B cell (primary cell): Measurements from ENCODE around the gene TANC1. TPM values are rescaled to one million over a fixed set of nuclear protein-coding genes. Genes with fewer than 3 reads are reported as not detected.

Experiments
- ATAC-seq: fragments of 200-7000 bp; cut with Tn5 transposase; one replicate; pipeline ENCODE4 v1.10.0; 2021; ENCODE audit warnings: low read depth, mild to moderate bottlenecking, moderate number of reproducible peaks, moderate library complexity
- CTCF ChIA-PET: fragments of 350-600 bp; sonication (Branson Sonifier 250); formaldehyde crosslinking; loops from one replicate; lab custom pipeline; 2021; ENCODE audit warnings: antibody characterized with exemption, inconsistent platforms; lab: Charles Lee
- POLR2A ChIA-PET: fragments of 350-600 bp; sonication (Branson Sonifier 250); formaldehyde crosslinking; loops from one replicate; lab custom pipeline; 2021; ENCODE audit warnings: antibody characterized with exemption; lab: Charles Lee
- DNase-seq: peaks from one replicate; pipeline ENCODE4 v3.0.0; 2013
- H2AFZ ChIP-seq: 2 replicates; pipeline ENCODE4 v1.6.1; 2012; ENCODE audit warnings: mild to moderate bottlenecking, low read depth, low read length; ENCODE audit not compliant: insufficient read depth, poor library complexity, severe bottlenecking
- H3K27ac ChIP-seq, 2 donors: 1 replicate in 1 of 2; 2 replicates in 1 of 2; pipeline ENCODE4 v1.5.1; 2012 to 2013; ENCODE audit warnings: low read length in 2 of 2, mild to moderate bottlenecking in 2 of 2, moderate library complexity in 1 of 2
- H3K27me3 ChIP-seq, 4 experiments: fragments of 200-600 bp in 1 of 4; sonication (generic) in 1 of 4; replicated peaks in 1 of 4; 1 replicate in 2 of 4; 2 replicates in 2 of 4; pipeline versions ENCODE4 v1.6.1 to v1.7.0; 2013 to 2016; ENCODE audit warnings: low read length in 3 of 4, mild to moderate bottlenecking in 2 of 4, mixed read lengths in 1 of 4, moderate library complexity in 1 of 4; ENCODE audit not compliant: insufficient read depth in 4 of 4, control insufficient read depth in 3 of 4; ENCODE audit errors: control extremely low read depth in 1 of 4
- H3K36me3 ChIP-seq, 2 experiments: replicated peaks in 1 of 2; 1 replicate in 1 of 2; 2 replicates in 1 of 2; pipeline versions ENCODE4 v1.6.1 to v1.7.1; 2013; ENCODE audit warnings: low read length in 1 of 2; ENCODE audit not compliant: insufficient read depth in 2 of 2, control insufficient read depth in 1 of 2; ENCODE audit errors: control extremely low read depth in 1 of 2, extremely low read depth in 1 of 2
- H3K4me1 ChIP-seq, 2 donors: fragments of 200-600 bp in 1 of 2; sonication (generic) in 1 of 2; 1 replicate in 1 of 2; 2 replicates in 1 of 2; pipeline versions ENCODE4 v1.5.1 to v1.6.1; 2013 to 2017; ENCODE audit warnings: low read length in 2 of 2; ENCODE audit not compliant: control insufficient read depth in 2 of 2, insufficient read depth in 2 of 2
- H3K4me2 ChIP-seq: replicated peaks from 2 replicates; pipeline ENCODE3; 2012; ENCODE audit warnings: mild to moderate bottlenecking, low read depth, low read length; ENCODE audit not compliant: poor library complexity, severe bottlenecking
- H3K4me3 ChIP-seq, 5 experiments: fragments of 200-600 bp in 1 of 5; sonication (generic) in 1 of 5; 1 replicate in 3 of 5; 2 replicates in 2 of 5; pipeline versions ENCODE4 v1.5.1 to v1.7.0; 2011 to 2016; ENCODE audit warnings: low read length in 4 of 5, mild to moderate bottlenecking in 4 of 5, low read depth in 2 of 5, control low read depth in 1 of 5, moderate library complexity in 1 of 5; ENCODE audit not compliant: insufficient read depth in 1 of 5; ENCODE audit errors: control extremely low read depth in 1 of 5, extremely low read depth in 1 of 5
- H3K79me2 ChIP-seq: fragments of 200-600 bp; sonication (generic); one replicate; pipeline ENCODE4 v1.6.0; 2016; ENCODE audit warnings: low read length; ENCODE audit not compliant: control insufficient read depth, insufficient read depth
- H3K9ac ChIP-seq: fragments of 200-600 bp; sonication (generic); 2 replicates; pipeline ENCODE4 v1.6.1; 2017; ENCODE audit warnings: mild to moderate bottlenecking, low read length, moderate library complexity
- H3K9me3 ChIP-seq, 3 donors: one replicate each; pipeline versions ENCODE4 v1.6.1 to v1.7.1; 2013; ENCODE audit warnings: low read length in 2 of 3; ENCODE audit not compliant: control insufficient read depth in 2 of 3, insufficient read depth in 1 of 3; ENCODE audit errors: control extremely low read depth in 1 of 3
- H4K20me1 ChIP-seq: 2 replicates; pipeline ENCODE4 v1.6.0; 2012; ENCODE audit warnings: mild to moderate bottlenecking, low read length; ENCODE audit not compliant: insufficient read depth, control insufficient read depth, poor library complexity, severe bottlenecking
- H3K27ac Mint-ChIP-seq: one replicate; pipeline ENCODE4 v1.8.0; 2021; ENCODE audit warnings: mixed read lengths
- H3K27me3 Mint-ChIP-seq: one replicate; pipeline ENCODE4 v1.8.0; 2021; ENCODE audit warnings: mixed read lengths
- H3K4me1 Mint-ChIP-seq: one replicate; pipeline ENCODE4 v1.8.0; 2021; ENCODE audit warnings: mixed read lengths
- H3K4me3 Mint-ChIP-seq: one replicate; pipeline ENCODE4 v1.8.0; 2021; ENCODE audit warnings: mixed read lengths
- H3K9me3 Mint-ChIP-seq: one replicate; pipeline ENCODE4 v1.8.0; 2022; ENCODE audit warnings: mixed read lengths; ENCODE audit not compliant: insufficient read depth
- CTCF ChIP-seq: fragments of 200-600 bp; IDR thresholded peaks from one replicate; pipeline ENCODE4 v1.8.0; 2022; ENCODE audit warnings: antibody characterized with exemption, mild to moderate bottlenecking
- EZH2 ChIP-seq: IDR thresholded peaks from 2 replicates; pipeline ENCODE4 v1.6.1; 2012; ENCODE audit warnings: borderline replicate concordance, low read depth, mild to moderate bottlenecking, moderate library complexity, low read length; ENCODE audit not compliant: insufficient read depth, poor library complexity, severe bottlenecking
- WGBS: methylation state at CpG from one replicate; pipeline ENCODE4 v1.1.5; 2013; ENCODE audit warnings: missing lambda C conversion rate; ENCODE audit not compliant: insufficient coverage; 5-methylcytosine and 5-hydroxymethylcytosine counted together
- intact Hi-C: fragments of 100-400 bp; cut with micrococcal nuclease; formaldehyde crosslinking; loops from one replicate; pipeline ENCODE4 v1.10.0; 2022
- polyA plus RNA-seq: library from polyadenylated mRNA; depleted of rRNA; stranded (reverse); fragments of >200 nt; gene quantifications from 2 replicates; pipeline ENCODE4 v1.2.3, GENCODE V29; 2012
- total RNA-seq, 2 donors: library from RNA; stranded (reverse); fragments of 120-200 nt in 1 of 2; gene quantifications; 1 replicate in 1 of 2; 2 replicates in 1 of 2; pipeline versions ENCODE4 v1.2.3 to v1.2.4, GENCODE V29; 2013 to 2022

Gene TANC1
- total and polyA plus RNA-seq, 2 donors (not counting 1 experiment from before 2014, with no cell fraction given), result 0.13 TPM; not detected in 1

- peaks cover 3% of the 10 kb centered on the region for H3K27me3 Mint-ChIP-seq
- ATAC-seq (no peak), DNase-seq (no peak)
- no peaks in the 10 kb centered on the region for H3K9me3 Mint-ChIP-seq
- no peak overlapping the region for H3K27ac Mint-ChIP-seq
- no peaks in the 10 kb centered on the region for H3K79me2 ChIP-seq
- H3K27me3 ChIP-seq, result no peaks in the 10 kb centered on the region
- no peak overlapping the region for H2AFZ ChIP-seq
- CTCF ChIA-PET, result no interaction called here
- H3K27ac ChIP-seq, result no peak overlapping the region
- WGBS, result no CpG with 5 or more reads among the region's 4 CpGs
- no peak overlapping the region for H3K4me2 ChIP-seq
- no peak overlapping the region for H3K9ac ChIP-seq
- no peak overlapping the region for H3K4me3 Mint-ChIP-seq
- peaks cover 7% of the 10 kb centered on the region for H3K4me1 Mint-ChIP-seq
- H3K4me1 ChIP-seq, result peaks cover 0 to 3% of the 10 kb centered on the region in 2 donors
- POLR2A ChIA-PET, result no interaction called here
- H4K20me1 ChIP-seq, result no peaks in the 10 kb centered on the region
- H3K36me3 ChIP-seq, result no peaks in the 10 kb centered on the region
- TF ChIP-seq EZH2 (no peak), CTCF (no peak)
- intact Hi-C loops, result no loop called here
- no peak overlapping the region for H3K4me3 ChIP-seq
- no peaks in the 10 kb centered on the region for H3K9me3 ChIP-seq
Measured at GRCh38 chr2:159199761-159200465, 231.5 kb downstream of the TANC1 start.

GRCh38 chr2:159200498-159200897, 232.1 kb downstream of the TANC1 start:
- no peaks in the 10 kb centered on the region for H3K79me2 ChIP-seq
- ChIA-PET CTCF (no interaction called here), POLR2A (no interaction called here)
- H3K9ac ChIP-seq, result no peak overlapping the region
- no peaks in the 10 kb centered on the region for H3K36me3 ChIP-seq
- no peak for ATAC-seq
- H3K27ac ChIP-seq, result no peak overlapping the region
- no peak overlapping the region for H3K27ac Mint-ChIP-seq
- H3K27me3 ChIP-seq, result no peaks in the 10 kb centered on the region
- H2AFZ ChIP-seq, result no peak overlapping the region
- peaks cover 0 to 3% of the 10 kb centered on the region in 2 donors for H3K4me1 ChIP-seq
- H3K4me3 Mint-ChIP-seq, result no peak overlapping the region
- no peaks in the 10 kb centered on the region for H4K20me1 ChIP-seq
- DNase-seq, result no peak
- TF ChIP-seq EZH2 (no peak), CTCF (no peak)
- H3K4me1 Mint-ChIP-seq, result peaks cover 7% of the 10 kb centered on the region
- peaks cover 3% of the 10 kb centered on the region for H3K27me3 Mint-ChIP-seq
- H3K4me3 ChIP-seq, result no peak overlapping the region
- H3K9me3 Mint-ChIP-seq, result no peaks in the 10 kb centered on the region
- WGBS, result 100% methylated on average over 1 of the region's 1 CpG
- no peaks in the 10 kb centered on the region for H3K9me3 ChIP-seq
- H3K4me2 ChIP-seq, result no peak overlapping the region
- intact Hi-C loops, result no loop called here
